ENCODE measurements around the gene PTPRG. TPM values are rescaled to one million over a fixed set of nuclear protein-coding genes. Genes with fewer than 3 reads are reported as not detected.

The PTPRG gene
- total RNA-seq, 1 experiment from 2014 or later, result 0.74 TPM

- DNase-seq (ENCODE audit: low read depth, low spot score) (no peak), ATAC-seq (no peak)
- CTCF ChIA-PET, result no interaction called here
- intact Hi-C loops (cut with micrococcal nuclease; ENCODE audit: unreplicated experiment) (no loop called here), in situ Hi-C loops (cut with HindIII; ENCODE audit: low pct_unique_long_range_greater_than_20kb, low sequenced_read_pairs) (no loop called here)
- no peak for TF ChIP-seq POLR2AphosphoS5 (IDR thresholded peaks at IDR 0.05; ENCODE audit: low read depth, low read length)
- TF ChIP-seq TCF7L2 (IDR thresholded peaks at IDR 0.05; ENCODE audit: low read depth, low read length), result no peak
- TF ChIP-seq CTCF (IDR thresholded peaks at IDR 0.05), result no peak
- Histone ChIP-seq H3K4me3 (ENCODE audit: low read depth in 2 of 2, low read length in 2 of 2) (no peak overlapping the region), H3K9me3 (ENCODE audit: control insufficient read depth, insufficient read depth, low read depth, low read length) (no peaks in the 10 kb centered on the region), H3K27ac (ENCODE audit: low read length) (no peak overlapping the region), H3K36me3 (ENCODE audit: control insufficient read depth, insufficient read depth, low read length) (no peaks in the 10 kb centered on the region), H3K27me3 (ENCODE audit: control insufficient read depth, insufficient read depth, low read length) (no peaks in the 10 kb centered on the region), H3K4me1 (ENCODE audit: control insufficient read depth, insufficient read depth, low read length) (no peaks in the 10 kb centered on the region)
- no TSS peak for BruUV-seq (replicated peaks)
- POLR2A ChIA-PET, result no interaction called here
These were observed 33.0 kb downstream of the PTPRG start for GRCh38 chr3:61594144-61594963.

- no peak for ATAC-seq
These were observed 33.6 kb downstream of the PTPRG start for GRCh38 chr3:61594964-61595285.

More at GRCh38 chr3:61594964-61595285, 33.6 kb downstream of the PTPRG start:
- no peak overlapping the region for H3K4me3 ChIP-seq (ENCODE audit: low read depth in 2 of 2, low read length in 2 of 2)
- no peaks in the 10 kb centered on the region for H3K9me3 ChIP-seq (ENCODE audit: control insufficient read depth, insufficient read depth, low read depth, low read length)
- in situ Hi-C loops (cut with HindIII; ENCODE audit: low pct_unique_long_range_greater_than_20kb, low sequenced_read_pairs), result no loop called here
- no peak for DNase-seq (ENCODE audit: low read depth, low spot score)
- no peaks in the 10 kb centered on the region for H3K36me3 ChIP-seq (ENCODE audit: control insufficient read depth, insufficient read depth, low read length)
- no peaks in the 10 kb centered on the region for H3K27me3 ChIP-seq (ENCODE audit: control insufficient read depth, insufficient read depth, low read length)
- ChIA-PET CTCF (no interaction called here), POLR2A (no interaction called here)
- intact Hi-C loops (cut with micrococcal nuclease; ENCODE audit: unreplicated experiment), result no loop called here
- BruUV-seq (replicated peaks), result no TSS peak
- no peaks in the 10 kb centered on the region for H3K4me1 ChIP-seq (ENCODE audit: control insufficient read depth, insufficient read depth, low read length)
- TF ChIP-seq CTCF (IDR thresholded peaks at IDR 0.05) (no peak), TCF7L2 (IDR thresholded peaks at IDR 0.05; ENCODE audit: low read depth, low read length) (no peak), SIN3A (IDR thresholded peaks at IDR 0.05; ENCODE audit: borderline replicate concordance, insufficient read depth, low read depth, low read length) (no peak), REST (IDR thresholded peaks at IDR 0.05; ENCODE audit: insufficient read depth in 1 of 2, low read depth in 2 of 2, low read length in 1 of 2) (no peak), POLR2AphosphoS5 (IDR thresholded peaks at IDR 0.05; ENCODE audit: low read depth, low read length) (no peak)
- H3K27ac ChIP-seq (ENCODE audit: low read length), result no peak overlapping the region

Measured in Panc1 (cell line).